DMS53 treated with DMSO at 0.1 percent for 48 hours (cell line): ENCODE results near the gene SZT2.

ENCODE experiments used
- DNase-seq: peaks from one replicate; lab custom pipeline; 2025; ENCODE audit not compliant: unreplicated experiment; lab: John Stamatoyannopoulos, UW

The SZT2 gene

GRCh38 chr1:43439781-43440180 is 50.1 kb downstream of the SZT2 start:
- DNase-seq: no peak

GRCh38 chr1:43440358-43440757 is 50.7 kb downstream of the SZT2 start:
- no peak for DNase-seq

DNA sequence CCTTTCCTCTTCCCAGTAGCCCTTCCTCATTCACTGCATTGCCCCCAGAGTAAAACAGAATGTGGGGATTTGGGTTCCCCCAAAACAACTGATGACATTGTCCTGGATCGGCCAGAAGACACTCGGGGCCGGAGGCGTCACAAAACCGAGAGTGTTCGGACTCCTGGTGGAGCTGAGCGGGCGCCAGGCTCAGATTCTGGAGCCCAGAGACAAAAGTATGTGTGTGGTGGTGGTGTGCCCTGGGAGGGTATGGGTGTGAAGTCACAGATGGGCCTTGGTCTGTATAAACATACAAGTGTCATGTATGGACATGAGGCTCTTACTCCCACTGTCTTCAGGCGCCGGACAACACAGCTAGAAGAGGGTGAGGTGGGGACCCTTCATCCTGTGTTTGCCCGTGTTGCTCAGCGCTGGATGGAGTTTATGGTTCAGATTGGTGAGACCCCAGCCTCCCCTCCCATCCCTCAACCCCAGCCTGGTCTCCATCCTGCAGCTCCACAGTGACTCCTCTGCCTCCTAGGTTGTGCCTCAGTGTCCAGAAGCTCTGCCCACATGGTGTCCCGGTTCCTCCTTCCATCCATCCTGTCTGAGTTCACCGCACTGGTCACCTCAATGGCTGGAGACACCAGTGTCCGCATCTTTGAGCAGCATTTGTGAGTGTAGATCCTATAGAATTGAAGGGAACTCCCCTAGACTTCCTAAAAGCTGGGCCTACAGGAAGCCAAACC is 51.6 kb downstream of the SZT2 start:
- DNase-seq: no peak

- no peak for DNase-seq
Measured at GRCh38 chr1:43441894-43442637, 52.4 kb downstream of the SZT2 start.

GRCh38 chr1:43442756-43443155 is 53.1 kb downstream of the SZT2 start:
- DNase-seq: no peak

GRCh38 chr1:43443197-43443946 is 53.7 kb downstream of the SZT2 start:
- DNase-seq: no peak

DNA sequence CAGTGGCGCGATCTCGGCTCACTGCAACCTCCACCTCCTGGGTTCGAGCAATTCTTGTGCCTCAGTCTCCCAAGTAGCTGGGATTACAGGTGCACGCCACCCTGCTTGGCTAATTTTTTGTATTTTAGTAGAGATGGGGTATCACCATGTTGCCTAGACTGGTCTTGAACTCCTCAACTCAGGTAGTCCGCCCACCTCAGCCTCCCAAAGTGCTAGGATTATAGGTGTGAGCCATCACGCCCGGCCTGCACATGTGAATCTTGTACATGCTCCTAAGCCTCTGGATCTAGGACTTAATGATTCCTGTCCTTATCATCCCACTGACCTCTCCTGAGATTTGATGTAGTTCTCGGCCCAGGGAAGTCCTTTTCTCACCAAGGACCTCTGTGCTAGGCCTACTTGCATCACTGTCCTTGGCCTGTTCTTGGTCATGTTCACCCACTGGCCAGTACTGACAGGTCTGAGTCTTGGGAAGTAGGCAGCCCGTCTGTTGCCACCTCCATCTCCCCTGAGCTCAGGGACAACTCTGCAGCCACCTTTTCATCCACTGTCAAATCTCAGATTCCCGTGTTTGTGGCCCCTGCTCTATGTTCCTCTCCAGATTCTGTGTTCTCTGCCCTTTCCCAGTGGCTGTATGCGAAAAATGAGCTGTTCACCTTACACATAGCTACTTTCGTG is 54.6 kb downstream of the SZT2 start:
- DNase-seq: no peak

GRCh38 chr1:43444836-43445235 is 55.1 kb downstream of the SZT2 start:
- no peak for DNase-seq

GRCh38 chr1:43445606-43446387 is 56.1 kb downstream of the SZT2 start:
- DNase-seq: no peak

GRCh38 chr1:43446388-43446740 is 56.7 kb downstream of the SZT2 start:
- no peak for DNase-seq

DNA sequence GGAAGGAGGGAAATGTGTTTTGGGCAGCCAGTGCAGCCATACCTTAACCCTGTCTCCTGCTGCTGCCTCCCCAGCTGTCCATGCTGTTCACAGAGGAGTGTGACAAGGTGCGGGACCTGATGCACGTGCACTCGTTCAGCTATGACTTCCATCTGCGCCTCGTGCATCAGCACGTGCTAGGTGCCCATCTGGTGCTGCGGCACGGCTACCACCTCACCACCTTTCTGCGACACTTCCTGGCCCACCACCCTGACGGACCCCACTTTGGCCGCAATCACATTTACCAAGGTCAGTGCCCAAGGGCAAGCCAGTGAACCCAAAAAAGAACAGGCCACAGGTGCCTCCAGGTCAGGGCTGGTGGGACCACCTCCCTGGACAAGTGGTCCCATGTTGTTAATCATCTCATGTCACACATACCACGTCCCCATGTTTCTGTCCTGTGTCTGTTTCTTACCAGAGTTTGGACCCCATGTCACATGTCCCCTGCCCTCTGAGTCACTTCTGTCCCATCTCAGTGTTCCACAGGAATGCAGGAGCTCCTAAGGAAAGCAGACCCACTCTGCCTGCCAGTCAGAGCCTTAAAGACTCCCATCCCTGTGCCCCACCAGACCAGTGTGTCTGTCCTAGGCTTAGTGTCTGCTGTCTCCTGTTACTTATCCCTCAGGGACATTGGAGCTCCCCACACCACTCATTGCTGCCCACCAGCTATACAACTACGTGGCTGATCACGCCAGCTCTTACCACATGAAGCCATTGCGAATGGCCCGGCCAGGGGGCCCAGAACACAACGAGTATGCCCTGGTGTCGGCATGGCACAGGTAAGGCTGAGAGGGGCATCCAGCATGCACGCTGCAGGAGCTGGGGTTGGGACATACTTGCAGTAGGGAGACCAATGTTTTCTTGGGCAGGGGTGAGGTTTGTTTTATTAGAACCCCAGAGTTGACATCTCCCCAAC is 57.5 kb downstream of the SZT2 start:
- DNase-seq: no peak

DNA sequence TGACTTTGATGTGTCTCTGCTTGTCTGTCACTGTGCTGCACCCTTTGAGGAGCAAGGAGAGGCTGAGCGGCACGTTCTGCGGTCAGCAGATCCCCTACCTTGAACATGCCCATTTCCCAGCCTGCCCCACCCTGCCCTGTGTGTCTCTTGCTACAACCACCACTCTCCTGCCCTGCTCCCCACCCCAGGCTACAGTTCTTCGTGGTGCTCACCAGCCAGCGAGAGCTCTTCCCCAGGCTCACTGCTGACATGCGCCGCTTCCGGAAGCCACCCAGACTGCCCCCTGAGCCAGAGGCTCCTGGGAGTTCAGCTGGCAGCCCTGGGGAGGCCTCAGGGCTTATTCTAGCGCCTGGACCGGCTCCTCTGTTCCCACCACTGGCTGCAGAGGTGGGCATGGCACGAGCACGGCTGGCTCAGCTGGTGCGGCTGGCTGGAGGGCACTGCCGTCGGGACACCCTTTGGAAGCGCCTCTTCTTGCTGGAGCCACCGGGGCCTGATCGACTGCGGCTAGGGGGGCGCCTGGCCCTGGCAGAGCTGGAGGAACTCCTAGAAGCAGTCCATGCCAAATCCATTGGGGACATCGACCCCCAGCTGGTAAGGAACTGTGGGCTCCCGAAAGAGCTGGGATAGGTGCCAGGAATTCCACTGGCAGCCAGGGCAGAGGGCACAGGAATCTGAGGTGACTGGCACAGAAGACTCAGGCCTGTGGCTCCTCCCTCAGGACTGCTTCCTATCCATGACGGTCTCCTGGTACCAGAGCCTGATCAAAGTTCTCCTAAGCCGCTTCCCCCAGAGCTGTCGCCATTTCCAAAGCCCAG is 58.4 kb downstream of the SZT2 start:
- DNase-seq: no peak

- no peak for DNase-seq
Measured at GRCh38 chr1:43448955-43449707, 59.4 kb downstream of the SZT2 start.

DNA sequence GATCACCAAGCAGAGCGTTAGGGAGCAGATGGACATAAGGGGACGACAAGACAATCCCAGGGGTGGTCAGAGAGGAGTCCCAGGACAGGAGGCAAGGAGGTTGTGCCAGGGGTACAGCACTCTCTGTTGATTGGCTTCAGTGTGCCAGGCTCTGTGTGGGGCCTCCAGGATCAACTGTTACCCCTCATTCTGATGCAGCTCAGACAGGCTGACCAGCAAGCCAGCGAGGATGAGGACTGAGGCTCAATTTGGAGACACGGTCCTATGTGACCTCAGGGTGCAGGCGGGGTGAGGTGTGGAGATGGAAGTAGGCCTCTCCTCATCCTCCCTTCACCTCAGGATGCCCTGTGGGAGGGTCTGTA is 60.0 kb downstream of the SZT2 start:
- no peak for DNase-seq

- DNase-seq: no peak
Measured at GRCh38 chr1:43450251-43450941, 60.7 kb downstream of the SZT2 start.

DNA sequence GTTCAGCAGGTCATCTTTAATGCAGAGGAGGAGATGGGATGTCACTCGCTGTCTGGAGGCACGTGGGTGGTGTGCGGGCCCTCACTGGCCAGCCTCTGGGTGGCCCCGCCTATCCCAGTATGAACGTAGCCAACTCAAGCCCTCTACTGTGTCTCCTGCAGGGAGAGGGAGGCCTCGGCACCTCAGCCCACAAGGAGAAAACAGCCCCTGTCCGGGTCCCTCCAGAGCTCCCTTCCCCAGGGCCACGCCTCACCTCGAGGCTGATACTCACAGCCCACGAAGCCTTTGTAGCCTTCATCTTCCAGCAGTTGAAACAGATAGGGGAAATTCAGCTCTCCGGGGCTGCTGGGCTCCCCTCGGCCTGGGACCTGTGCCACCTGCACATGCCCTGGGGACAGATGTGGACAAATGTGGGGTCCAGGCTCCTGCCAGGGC is 61.5 kb downstream of the SZT2 start:
- DNase-seq: no peak
